T-cell (primary cell): Measurements from ENCODE around the gene NFKBIZ. TPM values are rescaled to one million over a fixed set of nuclear protein-coding genes. Genes with fewer than 3 reads are reported as not detected.

Experiments used
- ATAC-seq, 4 experiments: fragments of 200-7000 bp in 3 of 4; fragments of 150-1000 bp in 1 of 4; cut with Tn5 transposase; replicated peaks in 1 of 4; 1 replicate in 3 of 4; 2 replicates in 1 of 4; pipeline ENCODE4 v1.10.0; 2021; ENCODE audit warnings: moderate library complexity in 3 of 4, mild to moderate bottlenecking in 2 of 4, moderate number of reproducible peaks in 1 of 4
- CTCF ChIA-PET, 2 donors: fragments of 300-600 bp; sonication (Branson Sonifier 250); formaldehyde crosslinking; loops; one replicate each; lab custom pipeline; 2022; ENCODE audit warnings: antibody characterized with exemption in 2 of 2; lab: Charles Lee
- POLR2A ChIA-PET, 2 donors: fragments of 300-600 bp; sonication (Branson Sonifier 250); formaldehyde crosslinking; loops; one replicate each; lab custom pipeline; 2022; ENCODE audit warnings: antibody characterized with exemption in 2 of 2; lab: Charles Lee
- DNase-seq, 35 experiments: peaks; one replicate each; pipeline versions ENCODE4 v3.0.0 to v3.0.0-alpha.2; 2013 to 2023
- H3K27ac ChIP-seq: one replicate; pipeline ENCODE4 v1.5.1; 2013; ENCODE audit warnings: low read length
- H3K27me3 ChIP-seq, 2 experiments: replicated peaks in 1 of 2; 1 replicate in 1 of 2; 2 replicates in 1 of 2; pipeline versions ENCODE4 v1.6.1 to v1.7.0; 2013; ENCODE audit warnings: low read length in 1 of 2, mixed read lengths in 1 of 2; ENCODE audit not compliant: control insufficient read depth in 2 of 2, insufficient read depth in 2 of 2; ENCODE audit errors: extremely low read depth in 1 of 2
- H3K36me3 ChIP-seq, 2 donors: 1 replicate in 1 of 2; 2 replicates in 1 of 2; pipeline versions ENCODE4 v1.6.1 to v1.7.0; 2013; ENCODE audit warnings: low read length in 1 of 2; ENCODE audit not compliant: control insufficient read depth in 2 of 2, insufficient read depth in 1 of 2; ENCODE audit errors: extremely low read depth in 1 of 2
- H3K4me1 ChIP-seq, 2 experiments: 1 replicate in 1 of 2; 2 replicates in 1 of 2; pipeline versions ENCODE4 v1.6.1 to v1.7.0; 2013; ENCODE audit warnings: low read length in 2 of 2, mixed read lengths in 1 of 2; ENCODE audit not compliant: insufficient read depth in 2 of 2, control insufficient read depth in 1 of 2; ENCODE audit errors: extremely low read depth in 1 of 2
- H3K4me3 ChIP-seq, 2 donors: 1 replicate in 1 of 2; 2 replicates in 1 of 2; pipeline versions ENCODE4 v1.5.1 to v1.7.0; 2013; ENCODE audit warnings: mild to moderate bottlenecking in 2 of 2, low read length in 1 of 2, moderate library complexity in 1 of 2; ENCODE audit not compliant: control insufficient read depth in 1 of 2; ENCODE audit errors: extremely low read depth in 1 of 2
- H3K9me3 ChIP-seq: 2 replicates; pipeline ENCODE4 v1.7.0; 2013
- H3K27ac Mint-ChIP-seq, 2 donors: one replicate each; pipeline ENCODE4 v1.8.0; 2020 to 2021; ENCODE audit warnings: mild to moderate bottlenecking in 2 of 2, mixed read lengths in 2 of 2
- H3K27me3 Mint-ChIP-seq, 2 donors: one replicate each; pipeline ENCODE4 v1.8.0; 2021 to 2022; ENCODE audit warnings: mixed read lengths in 2 of 2
- H3K36me3 Mint-ChIP-seq: one replicate; pipeline ENCODE4 v1.8.0; 2021; ENCODE audit warnings: mixed read lengths
- H3K4me1 Mint-ChIP-seq, 3 donors: one replicate each; pipeline ENCODE4 v1.8.0; 2020 to 2022; ENCODE audit warnings: mixed read lengths in 3 of 3, mild to moderate bottlenecking in 1 of 3
- H3K4me3 Mint-ChIP-seq, 3 donors: one replicate each; pipeline ENCODE4 v1.8.0; 2020 to 2022; ENCODE audit warnings: mild to moderate bottlenecking in 3 of 3, mixed read lengths in 3 of 3, moderate library complexity in 3 of 3
- H3K9me3 Mint-ChIP-seq, 3 donors: one replicate each; pipeline ENCODE4 v1.8.0; 2020 to 2022; ENCODE audit warnings: mixed read lengths in 3 of 3
- WGBS: methylation state at CpG from one replicate; pipeline ENCODE4 v1.1.5; 2013; ENCODE audit warnings: missing lambda C conversion rate; ENCODE audit not compliant: insufficient coverage; 5-methylcytosine and 5-hydroxymethylcytosine counted together
- total RNA-seq, 35 experiments: library from RNA in 6 of 35; stranded (reverse) in 6 of 35; fragments of 120-200 nt in 1 of 35; gene quantifications; one replicate each; pipeline versions ENCODE4 v1.2.1 to v1.2.4 and lab custom pipeline; 2013 to 2026

NFKBIZ gene
- total RNA-seq, 5 donors from 2014 or later (not counting 1 experiment from before 2014, with no cell fraction given), result 130 to 720 (median 132) TPM

GRCh38 chr3:101813817-101814440, 35.4 kb upstream of the NFKBIZ start:
- H3K27me3 ChIP-seq, result no peaks in the 10 kb centered on the region
- Mint-ChIP-seq H3K27me3 (no peaks in the 10 kb centered on the region), H3K9me3 (no peaks in the 10 kb centered on the region), H3K4me3 (no peak overlapping the region), H3K4me1 (peaks cover 48 to 59% (median 50%) of the 10 kb centered on the region in 3 donors), H3K27ac (no peak overlapping the region), H3K36me3 (peaks cover 21% of the 10 kb centered on the region)
- POLR2A ChIA-PET, result interaction anchor here (0.6 to 2.1 kb wide), 8 partner anchors 10 to 411 kb away, joined by 3 to 8 read pairs (median 4); partner anchors contain the start of gene NFKBIZ (in 1 of the 2)
- CTCF ChIA-PET, result interaction anchor here (0.5 to 1.7 kb wide), 23 partner anchors 8 to 1481 kb away, joined by 3 to 26 read pairs (median 5); no protein-coding TSS in a partner anchor
- H3K36me3 ChIP-seq, result peaks cover 4 to 17% of the 10 kb centered on the region in 2 donors
- DNase-seq (peak in 1 of 35 experiments; percentile 58), ATAC-seq (no peak)
- no peak overlapping the region for H3K27ac ChIP-seq
- H3K4me3 ChIP-seq, result no peak overlapping the region
- WGBS, result 88% methylated on average over 4 of the region's 7 CpGs
- H3K9me3 ChIP-seq, result no peaks in the 10 kb centered on the region
- peaks cover 6 to 25% of the 10 kb centered on the region in 2 experiments for H3K4me1 ChIP-seq

- Mint-ChIP-seq H3K4me1 (peaks cover 39 to 55% (median 45%) of the 10 kb centered on the region in 3 donors), H3K27ac (peak overlapping the region; percentile 6 to 66), H3K4me3 (peak overlapping the region in 1 of 3 donors; percentile 40), H3K27me3 (no peaks in the 10 kb centered on the region), H3K9me3 (no peaks in the 10 kb centered on the region), H3K36me3 (peaks cover 27% of the 10 kb centered on the region)
- POLR2A ChIA-PET, result interaction anchor here (0.6 to 2.1 kb wide), 5 partner anchors 13 to 44 kb away, joined by 4 to 8 read pairs (median 5); partner anchors contain the start of gene NFKBIZ (in 1 of the 2)
- WGBS, result 67% methylated on average over 1 of the region's 3 CpGs
- Histone ChIP-seq H3K9me3 (no peaks in the 10 kb centered on the region), H3K36me3 (peaks cover 4 to 17% of the 10 kb centered on the region in 2 donors), H3K4me3 (no peak overlapping the region), H3K27me3 (no peaks in the 10 kb centered on the region), H3K27ac (no peak overlapping the region), H3K4me1 (peaks cover 6 to 18% of the 10 kb centered on the region in 2 experiments)
- CTCF ChIA-PET, result interaction anchor here (0.5 to 1.7 kb wide), 16 partner anchors 10 to 722 kb away, joined by 3 to 26 read pairs (median 6); no protein-coding TSS in a partner anchor
- no peak for DNase-seq
- ATAC-seq, result peak in 1 of 4 experiments; percentile 65
Observed at GRCh38 chr3:101814835-101815234, 34.5 kb upstream of the NFKBIZ start.

DNA sequence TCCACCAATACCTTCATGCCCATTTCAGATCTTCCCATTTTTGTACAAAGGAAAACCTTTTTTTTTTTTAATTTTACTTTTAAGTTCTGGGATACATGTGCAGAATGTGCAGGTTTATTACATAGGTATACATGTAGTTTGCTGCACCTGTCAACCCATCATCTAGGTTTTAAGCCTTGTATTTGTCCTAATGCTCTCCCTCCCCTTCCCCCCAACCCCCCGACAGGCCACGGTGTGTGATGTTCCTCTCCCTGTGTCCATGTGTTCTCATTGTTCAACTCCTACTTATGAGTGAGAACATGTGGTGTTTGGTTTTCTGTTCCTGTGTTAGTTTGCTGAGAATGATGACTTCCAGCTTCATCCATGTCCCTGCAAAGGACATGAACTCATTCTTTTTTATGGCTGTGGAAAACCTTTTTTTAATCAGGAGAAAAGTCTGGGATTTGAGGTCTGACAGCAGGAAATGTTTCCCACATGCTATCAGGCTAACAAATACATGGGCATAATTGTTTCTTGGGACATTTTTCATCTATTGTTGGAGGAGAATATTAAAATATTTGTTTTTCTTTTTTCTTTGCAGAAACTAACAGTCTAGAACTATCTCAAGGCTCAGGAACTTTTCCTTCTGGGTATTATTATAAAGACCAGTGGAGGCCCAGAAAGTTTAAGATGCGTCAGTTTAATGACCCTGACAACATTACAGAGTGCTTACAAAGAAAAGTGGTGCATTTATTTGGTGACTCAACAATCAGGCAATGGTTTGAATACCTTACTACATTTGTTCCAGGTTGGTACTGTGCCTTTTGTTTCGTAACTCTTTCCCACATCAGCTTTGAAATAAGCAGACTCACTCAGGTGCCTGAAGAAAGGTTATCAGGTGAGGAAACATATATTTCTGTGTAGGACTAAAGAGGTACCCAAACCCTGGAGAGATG, 32.8 kb upstream of the NFKBIZ start:
- Mint-ChIP-seq H3K4me3 (no peak overlapping the region), H3K36me3 (peaks cover 36% of the 10 kb centered on the region), H3K4me1 (peaks cover 31 to 41% (median 37%) of the 10 kb centered on the region in 3 donors), H3K27ac (peak overlapping the region; percentile 10 to 22), H3K9me3 (no peaks in the 10 kb centered on the region), H3K27me3 (no peaks in the 10 kb centered on the region)
- Histone ChIP-seq H3K4me1 (peaks cover 3 to 13% of the 10 kb centered on the region in 2 experiments), H3K36me3 (peaks cover 4 to 23% of the 10 kb centered on the region in 2 donors), H3K27ac (no peak overlapping the region), H3K27me3 (no peaks in the 10 kb centered on the region), H3K4me3 (no peak overlapping the region), H3K9me3 (no peaks in the 10 kb centered on the region)
- DNase-seq, result no peak
- ChIA-PET CTCF (interaction anchor here (1.0 to 2.4 kb wide), 6 partner anchors 9 to 720 kb away, joined by 3 to 11 read pairs (median 5); no protein-coding TSS in a partner anchor), POLR2A (interaction anchor here (0.5 to 1.0 kb wide), 4 partner anchors 8 to 1049 kb away, joined by 3 to 6 read pairs (median 3); no protein-coding TSS in a partner anchor)
- no peak for ATAC-seq
- no CpG with 5 or more reads among the region's 4 CpGs for WGBS

- no peak overlapping the region for H3K4me3 ChIP-seq
- peaks cover 37 to 44% (median 43%) of the 10 kb centered on the region in 3 donors for H3K4me1 Mint-ChIP-seq
- ChIA-PET CTCF (interaction anchor here (0.7 to 2.4 kb wide), 6 partner anchors 11 to 411 kb away, joined by 3 to 11 read pairs (median 4); no protein-coding TSS in a partner anchor), POLR2A (interaction anchor here (0.6 to 1.1 kb wide), 3 partner anchors 11 to 39 kb away, joined by 3 to 4 read pairs (median 3); no protein-coding TSS in a partner anchor)
- no CpG with 5 or more reads among the region's 5 CpGs for WGBS
- H3K9me3 ChIP-seq, result no peaks in the 10 kb centered on the region
- ATAC-seq (no peak), DNase-seq (no peak)
- H3K4me1 ChIP-seq, result peaks cover 3 to 13% of the 10 kb centered on the region in 2 experiments
- no peak overlapping the region for H3K27ac ChIP-seq
- peaks cover 4 to 32% of the 10 kb centered on the region in 2 donors for H3K36me3 ChIP-seq
- H3K27ac Mint-ChIP-seq, result peak overlapping the region in 1 of 2 donors; percentile 71
- H3K4me3 Mint-ChIP-seq, result no peak overlapping the region
- H3K9me3 Mint-ChIP-seq, result no peaks in the 10 kb centered on the region
- no peaks in the 10 kb centered on the region for H3K27me3 ChIP-seq
- no peaks in the 10 kb centered on the region for H3K27me3 Mint-ChIP-seq
- peaks cover 47% of the 10 kb centered on the region for H3K36me3 Mint-ChIP-seq
Observed at GRCh38 chr3:101817992-101818391, 31.3 kb upstream of the NFKBIZ start.

DNA sequence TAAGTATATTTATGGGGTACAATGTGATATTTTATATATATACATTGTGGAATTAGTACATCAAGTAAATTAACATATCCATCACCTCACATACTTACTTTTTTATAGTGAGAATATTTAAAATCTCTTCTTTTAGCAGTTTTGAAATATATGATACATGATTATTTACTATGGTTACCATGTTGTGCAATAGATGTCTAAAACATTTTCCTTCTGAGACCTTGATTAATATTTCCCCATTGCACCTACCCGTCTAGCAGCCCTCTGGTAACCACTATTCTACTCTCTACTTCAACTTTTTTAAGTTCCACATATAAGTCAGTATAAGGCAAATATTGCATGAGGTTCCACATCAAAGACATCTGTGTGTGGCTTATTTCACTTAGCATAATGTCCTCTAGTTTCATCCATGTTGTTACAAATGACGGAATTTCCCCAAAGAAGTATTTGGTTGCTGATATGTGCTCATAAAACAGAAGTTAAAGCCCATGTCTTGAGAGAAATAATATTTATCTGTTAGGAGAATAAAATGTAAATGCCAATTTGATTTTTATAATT, 29.6 kb upstream of the NFKBIZ start:
- Histone ChIP-seq H3K4me1 (peaks cover 1 to 3% of the 10 kb centered on the region in 2 experiments), H3K27ac (no peak overlapping the region), H3K27me3 (no peaks in the 10 kb centered on the region), H3K9me3 (no peaks in the 10 kb centered on the region), H3K36me3 (peaks cover 4 to 34% of the 10 kb centered on the region in 2 donors), H3K4me3 (no peak overlapping the region)
- Mint-ChIP-seq H3K27me3 (no peaks in the 10 kb centered on the region), H3K4me1 (peaks cover 28 to 33% (median 31%) of the 10 kb centered on the region in 3 donors), H3K9me3 (no peaks in the 10 kb centered on the region), H3K27ac (peak overlapping the region in 1 of 2 donors; percentile 44), H3K36me3 (peaks cover 47% of the 10 kb centered on the region), H3K4me3 (no peak overlapping the region)
- ChIA-PET POLR2A (interaction anchor here (0.6 to 0.9 kb wide), 2 partner anchors 15 to 51 kb away, joined by 3 read pairs; no protein-coding TSS in a partner anchor), CTCF (interaction anchor here in 1 of 2 donors (1.0 to 1.5 kb wide), 2 partner anchors 405 to 406 kb away, joined by 3 to 4 read pairs; no protein-coding TSS in a partner anchor)
- DNase-seq (no peak), ATAC-seq (no peak)
- WGBS, result no CpG with 5 or more reads among the region's 2 CpGs
